Renal pelvis (tissue), 4 donors: ENCODE results near the gene SPCS2. TPM values are rescaled to one million over a fixed set of nuclear protein-coding genes. Genes with fewer than 3 reads are reported as not detected.
A peak's percentile ranks its signal among the peaks of the same experiment; 100 is the strongest.
"Not testable (repeated sequence)": the region's sequence is repeated elsewhere in the genome, so short reads cannot be mapped to it uniquely, and the experiment has no call there.

Source experiments
- DNase-seq: peaks from one replicate; pipeline ENCODE4 v3.0.0-alpha.2; 2013
- polyA plus RNA-seq, 3 donors: library from polyadenylated mRNA; unstranded; fragments of 120-200 nt; gene quantifications; one replicate each; pipeline ENCODE4 v1.2.1, GENCODE V29; 2013; ENCODE audit not compliant: insufficient read length in 3 of 3

SPCS2 gene
- polyA plus RNA-seq, 3 donors, result 202 to 217 (median 207) TPM

DNA sequence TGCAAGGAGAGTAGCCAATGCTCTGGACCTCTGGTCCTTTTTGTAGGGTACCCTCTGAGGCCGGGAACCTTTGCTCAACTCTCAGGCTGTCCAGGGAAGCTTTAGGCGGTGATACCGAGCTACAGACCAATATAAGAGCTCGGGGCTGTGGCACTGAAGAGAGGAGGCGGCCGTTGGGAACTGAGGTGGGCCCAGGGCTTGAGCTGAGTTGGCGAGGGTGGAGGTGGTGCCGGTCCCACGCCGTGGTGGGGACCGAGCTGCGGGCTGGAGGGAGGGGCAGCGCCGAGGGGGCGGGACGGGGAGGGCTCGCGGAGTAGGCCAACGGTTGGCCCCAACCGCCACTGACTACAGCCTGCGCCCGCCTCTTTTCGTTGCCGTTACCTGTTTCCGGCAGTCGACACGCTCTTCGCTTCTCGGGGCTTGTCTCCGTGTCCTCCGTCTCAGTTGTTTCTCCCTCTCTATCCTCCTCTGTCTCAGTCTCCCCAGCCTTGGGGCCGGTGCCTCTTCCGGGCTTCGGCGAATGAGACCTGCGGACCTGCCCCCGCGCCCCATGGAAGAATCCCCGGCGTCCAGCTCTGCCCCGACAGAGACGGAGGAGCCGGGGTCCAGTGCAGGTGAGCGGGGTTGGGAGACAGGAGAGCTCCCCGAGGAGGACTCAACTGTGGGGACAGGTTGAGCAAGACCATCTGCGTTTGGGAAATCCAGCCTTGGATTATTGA is 39.6 kb downstream of the SPCS2 start, which contains the start of gene NEU3:
Gene NEU3 (plus strand): TSS at position 393 of the 719 bp plus-strand sequence. CDS start 128 bp downstream, at position 521.
- peak; percentile 64 for DNase-seq

DNA sequence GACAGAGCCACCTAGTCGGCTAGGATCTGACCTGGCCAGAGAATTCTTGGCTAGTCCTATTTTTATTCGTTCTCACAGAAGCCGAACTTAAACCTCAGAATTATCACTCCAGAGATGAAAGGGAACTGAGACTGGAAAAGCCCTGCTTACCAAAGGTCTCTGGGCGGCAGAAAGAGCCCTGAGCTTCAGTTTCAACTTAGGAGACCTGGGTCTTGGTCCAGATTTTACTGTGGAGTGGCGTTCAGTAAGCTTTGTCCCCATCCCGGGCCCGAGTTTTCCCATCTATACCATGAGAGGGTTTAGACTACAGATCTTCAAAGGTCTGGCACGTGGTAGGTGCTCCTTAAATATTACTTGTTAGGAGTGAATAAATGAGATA is 40.2 kb downstream of the SPCS2 start:
- no peak for DNase-seq

DNA sequence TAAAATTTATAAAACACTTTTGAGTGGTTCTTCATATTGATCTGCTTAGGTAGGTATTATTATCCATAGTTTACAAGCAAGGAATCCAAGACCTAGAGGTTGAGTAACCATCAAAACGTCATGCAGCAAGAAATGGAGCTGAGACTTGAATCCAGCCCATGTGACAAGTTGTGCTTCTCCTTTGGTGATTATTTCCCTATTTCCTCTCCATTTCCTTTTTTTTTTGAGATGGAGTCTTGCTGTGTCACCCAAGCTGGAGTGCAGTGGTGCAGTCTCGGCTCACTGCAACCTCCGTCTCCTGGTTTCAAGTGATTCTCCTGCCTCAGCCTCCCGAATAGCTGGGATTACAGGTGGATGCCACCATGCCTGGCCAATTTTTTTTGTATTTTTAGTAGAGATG is 41.1 kb downstream of the SPCS2 start:
- not testable (repeated sequence) for DNase-seq

DNA sequence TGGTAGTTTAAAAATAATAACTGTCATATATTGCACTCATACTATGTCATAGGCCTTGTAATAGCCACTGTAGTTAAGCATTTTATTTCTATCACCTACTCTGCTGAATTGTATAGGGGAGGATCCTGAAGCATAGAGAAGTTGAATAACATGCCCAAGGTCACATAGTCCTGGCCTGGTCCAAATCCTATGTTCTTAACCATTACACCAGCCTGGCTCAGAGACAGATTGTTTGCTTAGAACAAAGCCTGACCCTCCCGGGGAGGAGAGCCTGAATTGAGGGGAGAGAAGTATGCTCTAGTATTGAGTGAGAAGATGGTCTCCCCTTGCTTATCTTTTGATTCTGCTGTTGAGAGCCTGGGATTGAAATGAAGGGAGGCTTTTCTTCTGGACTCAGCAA is 41.9 kb downstream of the SPCS2 start:
- DNase-seq, result no peak

DNA sequence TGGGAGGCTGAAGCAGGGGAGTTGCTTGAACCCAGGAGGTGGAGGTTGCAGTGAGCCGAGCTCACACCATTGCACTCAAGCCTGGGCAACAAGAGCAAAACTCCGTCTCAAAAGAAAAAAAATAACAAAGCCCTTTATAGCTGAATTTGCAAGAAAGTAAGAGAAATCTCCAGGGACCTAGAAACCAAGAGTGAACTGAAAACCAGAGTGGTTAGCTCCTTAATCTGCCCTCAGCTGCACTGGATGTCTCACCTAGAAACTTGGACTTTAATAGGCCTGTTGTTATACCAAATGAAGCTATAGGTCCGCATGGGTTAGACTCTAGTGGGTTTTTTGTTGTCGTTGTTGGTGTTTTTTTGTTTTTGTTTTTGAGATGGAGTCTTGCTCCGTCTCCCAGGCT is 43.8 kb downstream of the SPCS2 start:
- DNase-seq, result no peak

DNA sequence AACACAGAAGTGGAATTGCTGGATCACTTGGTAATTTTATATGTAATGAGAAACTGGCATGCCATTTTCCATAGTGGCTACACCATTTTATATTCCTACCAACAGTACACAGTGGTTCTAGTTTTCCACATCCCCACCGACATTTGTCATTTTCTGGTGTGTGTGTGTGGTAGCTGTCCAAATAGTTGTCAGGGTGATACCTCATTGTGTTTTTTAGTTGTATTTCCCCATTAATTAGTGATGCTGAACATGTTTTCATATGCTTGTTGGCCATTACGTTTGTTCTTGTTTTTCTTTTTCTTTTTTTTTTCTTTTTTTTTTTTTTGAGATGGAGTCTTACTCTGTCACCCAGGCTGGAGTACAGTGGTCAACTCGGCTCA is 51.9 kb downstream of the SPCS2 start:
- no peak for DNase-seq

DNA sequence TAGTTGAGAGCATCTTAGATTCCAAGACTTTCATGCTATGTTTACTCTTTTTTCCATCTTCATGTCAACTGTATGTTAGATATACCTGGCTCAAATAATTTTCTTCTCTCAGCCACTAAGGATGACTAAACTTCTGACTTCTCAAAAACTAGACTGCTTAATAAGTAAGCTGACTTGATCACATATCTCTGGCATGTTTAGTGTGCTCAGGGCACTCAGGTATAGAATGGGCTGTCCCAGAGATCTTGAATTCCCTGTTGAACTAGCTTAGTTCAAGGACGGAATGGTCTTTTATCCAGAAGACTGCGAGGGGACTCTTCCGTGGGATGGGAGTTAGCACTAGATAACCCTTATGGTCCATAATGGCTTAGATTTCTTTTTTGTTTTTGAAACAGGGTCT is 52.6 kb downstream of the SPCS2 start:
- no peak for DNase-seq

DNA sequence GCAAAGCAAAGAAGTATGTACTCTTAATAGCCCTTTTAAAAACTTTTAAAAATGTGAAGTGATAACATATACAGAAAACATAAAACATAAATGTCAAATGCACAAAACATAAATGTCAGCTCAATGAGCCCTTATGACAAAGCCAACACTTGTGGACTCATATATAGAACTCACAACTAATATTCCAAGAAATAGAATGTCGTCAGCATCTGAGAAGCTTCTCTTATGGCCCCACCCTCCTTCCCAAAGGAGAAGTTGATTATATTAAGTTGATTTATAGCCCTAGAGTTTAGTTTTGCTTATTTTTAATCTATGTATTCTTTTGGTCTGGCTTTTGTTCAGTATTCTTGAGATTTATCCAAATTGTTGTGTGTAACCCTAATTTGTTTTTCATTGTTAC is 53.5 kb downstream of the SPCS2 start:
- DNase-seq, result no peak

DNA sequence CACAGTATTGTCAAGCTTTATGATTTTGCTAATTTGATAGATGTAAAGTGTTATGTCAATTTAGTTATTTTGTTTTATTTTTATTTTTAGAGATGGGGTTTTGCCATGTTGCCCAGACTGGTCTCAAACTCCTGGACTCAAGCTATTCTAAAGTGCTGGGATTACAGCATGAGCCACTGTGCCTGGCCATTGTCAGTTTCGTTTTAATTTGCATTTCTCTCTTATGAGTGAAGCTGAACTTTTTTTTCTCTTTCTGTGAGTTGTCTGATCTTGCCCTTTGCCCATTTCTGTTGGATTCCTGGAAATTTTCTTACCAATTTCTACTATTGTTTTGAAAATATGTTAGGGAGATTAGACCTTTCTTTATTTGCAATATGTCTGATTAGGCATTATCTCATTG is 55.1 kb downstream of the SPCS2 start:
- no peak for DNase-seq

DNA sequence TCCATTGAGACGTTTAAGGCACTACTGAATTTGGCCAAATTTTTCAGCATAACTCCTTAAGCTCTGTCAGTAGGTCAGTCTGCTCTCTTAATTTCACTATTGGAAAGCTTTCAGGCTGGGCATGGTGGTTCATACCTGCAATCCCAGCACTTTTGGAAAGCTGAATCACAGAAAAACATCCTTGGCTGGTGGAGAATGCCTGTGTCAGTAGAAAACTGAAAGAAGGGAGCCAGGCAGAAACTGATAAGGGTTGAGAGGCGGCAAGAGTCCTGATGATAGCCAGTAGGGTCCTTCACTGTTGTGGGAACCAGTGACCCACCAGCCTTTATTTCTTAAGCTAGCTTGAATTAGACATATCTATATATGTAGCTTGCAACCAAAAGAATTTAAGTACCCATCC is 62.3 kb downstream of the SPCS2 start:
- DNase-seq, result no peak

DNA sequence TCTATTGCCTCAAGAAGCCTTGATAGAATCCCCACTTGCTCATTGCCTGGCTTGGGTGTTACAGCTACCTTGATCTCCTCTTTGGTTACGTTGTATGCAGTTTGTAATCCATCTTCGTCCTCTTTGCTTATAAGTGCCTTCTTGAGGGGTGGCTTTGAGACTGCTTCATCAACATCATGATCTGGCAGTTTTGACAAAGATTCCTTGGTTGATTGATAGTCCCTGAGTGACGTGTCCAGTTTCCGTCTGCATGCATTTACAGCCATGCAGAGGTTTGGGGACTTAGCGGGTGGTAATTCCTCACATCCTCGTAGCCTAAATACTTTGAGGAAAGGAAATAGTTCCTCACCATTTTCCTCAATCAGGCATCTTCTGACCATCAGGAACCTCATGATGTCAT is 62.8 kb downstream of the SPCS2 start:
- DNase-seq, result no peak

DNA sequence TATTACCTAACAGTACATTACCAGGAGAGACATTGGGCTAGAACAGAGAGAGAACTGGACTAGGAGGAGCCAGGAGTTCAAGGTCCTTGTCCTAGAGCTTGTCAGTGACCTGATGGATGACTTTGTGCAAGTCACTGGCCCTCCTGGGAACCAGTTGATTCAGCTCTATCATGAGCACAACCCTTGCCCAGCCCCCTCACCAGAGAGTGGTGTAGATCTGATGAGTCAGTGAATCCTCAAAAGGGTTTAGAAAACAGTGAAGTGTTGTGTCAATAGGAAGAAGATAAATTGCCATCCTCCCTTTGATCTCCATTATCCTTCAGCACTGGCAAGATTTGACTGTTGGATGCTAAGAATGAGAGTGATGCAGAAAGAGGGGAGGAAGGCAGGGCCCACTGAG is 64.0 kb downstream of the SPCS2 start:
- no peak for DNase-seq

DNA sequence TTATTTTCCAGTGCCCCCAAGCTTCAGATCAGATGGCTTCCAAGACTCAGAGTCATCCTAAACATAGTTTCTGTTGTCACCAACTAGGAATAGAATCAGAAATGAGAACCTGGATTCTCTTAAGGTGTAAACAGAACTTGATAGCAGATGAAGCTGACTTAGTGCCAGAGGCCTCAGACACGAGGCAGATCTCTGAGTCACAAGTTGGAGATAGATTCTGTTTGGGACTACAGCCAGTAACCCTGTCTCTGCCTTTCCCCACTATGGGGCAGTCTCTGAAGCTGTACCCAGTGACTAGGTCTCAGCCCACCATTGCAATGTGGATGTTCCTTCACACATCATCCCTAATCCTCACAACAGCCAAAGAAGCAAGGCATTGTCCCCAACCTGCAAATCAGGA is 65.1 kb downstream of the SPCS2 start:
- no peak for DNase-seq

DNA sequence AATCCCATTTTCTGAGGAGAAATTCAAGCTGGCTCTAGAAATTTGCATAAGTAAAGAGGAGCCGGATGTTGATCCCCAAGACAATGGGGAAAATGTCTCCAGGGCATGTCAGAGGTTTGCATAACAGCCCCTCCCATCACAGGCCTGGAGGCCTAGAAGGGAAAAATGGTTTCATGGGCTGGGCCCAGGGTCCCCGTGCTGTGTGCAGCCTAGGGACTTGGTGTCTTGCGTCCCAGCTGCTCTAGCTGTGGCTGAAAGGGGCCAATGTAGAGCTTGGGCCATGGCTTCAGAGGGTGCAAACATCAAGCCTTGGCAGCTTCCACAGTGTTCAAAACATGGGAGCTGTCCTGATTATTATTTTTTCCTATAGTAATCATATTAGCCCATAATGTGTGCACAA is 70.1 kb downstream of the SPCS2 start:
- not testable (repeated sequence) for DNase-seq

DNA sequence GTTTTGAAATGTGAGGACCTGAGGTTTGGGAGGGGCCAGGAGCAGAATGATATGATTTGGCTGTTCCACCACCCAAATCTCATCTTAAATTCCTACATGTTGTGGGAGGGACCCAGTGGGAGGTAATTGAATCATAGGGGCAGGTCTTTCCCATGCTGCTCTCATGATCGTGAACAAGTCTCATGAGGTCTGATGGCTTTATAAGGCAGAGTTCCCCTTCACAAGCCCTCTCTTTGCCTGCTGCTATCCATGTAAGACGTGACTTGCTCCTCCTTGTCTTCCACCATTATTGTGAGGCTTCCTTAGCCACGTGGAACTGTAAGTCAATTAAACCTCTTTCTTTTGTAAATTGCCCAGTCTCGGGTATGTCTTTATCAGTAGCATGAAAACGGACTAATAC is 71.3 kb downstream of the SPCS2 start:
- DNase-seq, result not testable (repeated sequence)

DNA sequence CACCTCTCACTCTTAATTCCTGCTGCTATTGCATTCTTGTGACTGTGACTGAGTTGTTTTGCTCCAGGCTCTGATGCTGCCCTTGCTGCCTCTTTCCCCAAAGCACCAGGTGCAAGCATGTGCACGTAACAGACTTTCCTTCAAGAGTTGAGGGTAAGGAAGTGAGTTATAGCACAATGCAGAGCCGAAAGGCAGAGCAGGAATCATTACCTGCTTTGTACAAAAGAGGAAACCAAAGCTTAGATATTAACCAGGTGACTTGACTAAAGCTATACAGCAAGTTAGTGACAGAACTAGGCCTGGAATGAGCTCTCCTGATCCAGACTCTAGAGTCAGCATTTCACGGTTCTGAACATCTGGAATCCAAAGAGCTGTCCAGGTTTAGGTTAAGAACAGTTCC is 73.2 kb downstream of the SPCS2 start:
- peak; percentile 19 for DNase-seq

DNA sequence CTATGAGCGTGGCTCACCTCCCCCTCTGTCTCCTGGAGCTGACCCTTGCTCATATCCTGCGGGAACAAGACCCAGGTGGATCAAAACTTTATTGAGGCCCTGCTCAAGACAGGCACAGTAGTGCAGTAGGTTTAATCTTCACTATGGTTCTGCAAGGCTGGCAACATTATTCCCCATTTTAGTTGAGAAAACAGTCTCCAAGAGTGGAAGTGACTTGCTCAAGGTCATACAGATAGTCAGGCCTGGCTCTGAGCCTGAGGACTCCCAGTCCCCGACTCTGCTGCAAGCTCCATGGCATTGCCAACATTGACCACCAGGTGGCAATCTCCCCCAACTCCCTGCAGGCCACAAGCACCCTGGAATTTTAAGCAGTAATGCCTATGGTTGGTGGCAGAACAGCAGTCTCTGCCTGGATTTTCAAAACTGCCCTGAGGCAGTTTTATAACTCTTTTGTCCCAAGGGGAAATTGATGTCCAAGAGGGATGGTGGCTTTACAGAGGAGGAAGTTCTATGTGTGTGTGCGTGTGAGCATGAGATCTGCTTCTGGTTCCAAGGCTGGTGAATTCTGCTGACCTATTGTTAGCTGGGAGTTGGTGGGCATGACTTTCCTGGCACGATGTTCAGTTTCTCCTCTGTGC is 73.8 kb downstream of the SPCS2 start:
- peak; percentile 73 for DNase-seq

DNA sequence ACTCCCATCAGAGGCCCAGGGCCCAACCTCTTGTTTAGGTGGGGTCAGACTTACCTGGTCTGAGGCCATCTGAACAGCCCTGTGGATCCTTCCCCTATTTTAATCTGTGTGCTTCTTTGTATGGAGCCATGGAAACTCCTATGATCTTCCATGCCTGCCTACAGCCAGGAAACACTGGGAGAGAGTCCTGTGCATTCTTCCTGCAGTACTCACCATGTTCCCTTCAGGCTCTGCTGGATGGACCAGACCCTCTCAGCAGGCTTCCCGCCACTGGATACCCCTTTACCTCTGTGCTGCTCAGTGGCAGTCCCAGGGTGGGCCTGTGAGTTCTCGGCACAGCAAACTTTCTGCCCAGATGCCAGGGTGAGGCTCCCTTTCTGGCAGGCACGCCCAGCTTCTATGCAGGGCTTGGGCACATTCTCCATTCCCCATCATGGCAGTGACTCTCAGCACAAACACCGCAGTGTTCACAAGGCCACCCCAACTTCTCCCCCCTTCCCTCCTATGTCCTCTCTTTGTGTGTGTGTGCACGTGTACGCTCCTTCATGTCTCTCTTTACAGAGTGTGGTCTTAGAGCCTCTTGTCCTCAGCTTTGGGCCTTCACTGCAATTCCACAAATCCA is 74.5 kb downstream of the SPCS2 start:
- no peak for DNase-seq

DNA sequence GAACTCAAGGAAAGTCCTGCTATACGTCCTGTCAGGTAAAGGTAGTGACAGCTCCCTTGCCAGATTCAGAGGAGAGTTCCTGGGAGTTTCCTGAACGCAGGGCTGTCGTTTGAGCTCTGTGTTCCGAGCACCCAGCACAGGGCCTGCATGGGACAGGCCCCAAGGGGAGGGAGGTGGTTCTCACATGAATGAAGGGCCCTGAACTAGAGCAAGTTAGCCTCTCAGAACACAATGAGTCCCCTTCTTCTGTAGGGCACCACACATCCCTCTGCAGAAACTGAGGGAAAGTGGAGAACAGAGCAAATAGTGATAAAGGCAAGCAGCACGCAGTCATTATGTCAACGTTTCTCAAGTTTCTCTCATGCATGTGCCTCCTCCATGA is 75.0 kb downstream of the SPCS2 start:
- no peak for DNase-seq

DNA sequence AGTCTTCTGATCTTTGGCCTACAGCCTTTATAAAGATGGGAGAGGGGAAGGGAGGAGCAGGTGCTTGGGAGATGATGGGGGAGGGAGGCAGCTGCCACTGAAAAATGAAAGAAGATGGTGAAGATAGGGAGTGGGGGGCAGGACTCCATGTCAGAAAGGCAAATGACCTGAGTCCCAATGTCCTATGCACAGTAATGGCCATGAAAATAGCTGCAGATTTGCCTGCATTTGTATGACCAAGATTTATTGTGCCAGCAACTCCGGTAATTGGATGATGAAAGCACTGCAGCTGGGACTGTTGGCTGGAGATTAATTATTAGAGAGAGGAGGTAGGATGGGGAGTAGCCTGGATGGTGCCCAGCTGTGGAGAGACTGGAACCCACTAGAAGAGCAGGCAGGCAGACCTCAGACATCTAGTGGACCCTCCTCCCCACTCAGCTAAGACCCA is 75.7 kb downstream of the SPCS2 start:
- DNase-seq, result peak; percentile 10

DNA sequence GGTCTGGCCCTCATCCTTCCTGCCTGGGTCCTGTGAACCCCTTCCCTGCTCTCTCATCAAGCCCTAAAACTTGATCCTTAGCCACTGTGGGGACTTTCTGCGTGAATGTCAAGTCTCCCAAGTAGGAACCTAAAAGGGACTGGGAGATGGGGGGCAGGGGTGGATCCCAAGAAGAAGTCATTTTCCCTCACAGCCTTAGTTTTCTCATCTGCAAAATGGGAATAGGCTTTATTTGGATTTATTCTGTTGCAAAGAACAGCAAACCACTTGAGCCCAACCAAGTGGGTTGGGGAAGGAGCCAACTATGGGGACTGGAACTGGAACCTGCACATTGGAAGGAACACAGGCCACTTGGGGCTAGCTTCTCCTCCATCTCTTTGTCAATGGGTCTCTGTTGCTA is 76.5 kb downstream of the SPCS2 start:
- no peak for DNase-seq

DNA sequence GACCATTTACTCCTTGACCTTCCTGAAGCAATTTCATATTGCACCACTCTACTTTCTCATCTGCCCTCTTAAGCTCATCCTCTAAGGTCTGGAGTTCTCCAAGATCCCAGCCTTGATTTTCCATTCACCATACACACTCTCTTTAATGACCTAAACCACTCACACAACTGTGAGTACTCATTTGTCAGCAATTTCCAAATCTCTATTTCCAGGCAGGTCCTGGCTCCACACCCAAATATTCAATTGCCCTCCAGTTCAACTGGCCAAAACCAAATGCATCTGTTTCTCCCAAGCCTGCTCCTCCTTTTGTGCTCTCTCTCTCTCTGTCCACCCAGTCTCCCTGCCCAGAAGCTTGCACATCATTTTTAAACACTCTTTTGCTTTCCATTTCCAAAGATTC is 79.3 kb downstream of the SPCS2 start:
- DNase-seq, result no peak
